ENCODE measurements around the gene ATP6V0D1.
"Not testable (repeated sequence)": the region's sequence is repeated elsewhere in the genome, so short reads cannot be mapped to it uniquely, and the experiment has no call there.

Gene ATP6V0D1

DNA sequence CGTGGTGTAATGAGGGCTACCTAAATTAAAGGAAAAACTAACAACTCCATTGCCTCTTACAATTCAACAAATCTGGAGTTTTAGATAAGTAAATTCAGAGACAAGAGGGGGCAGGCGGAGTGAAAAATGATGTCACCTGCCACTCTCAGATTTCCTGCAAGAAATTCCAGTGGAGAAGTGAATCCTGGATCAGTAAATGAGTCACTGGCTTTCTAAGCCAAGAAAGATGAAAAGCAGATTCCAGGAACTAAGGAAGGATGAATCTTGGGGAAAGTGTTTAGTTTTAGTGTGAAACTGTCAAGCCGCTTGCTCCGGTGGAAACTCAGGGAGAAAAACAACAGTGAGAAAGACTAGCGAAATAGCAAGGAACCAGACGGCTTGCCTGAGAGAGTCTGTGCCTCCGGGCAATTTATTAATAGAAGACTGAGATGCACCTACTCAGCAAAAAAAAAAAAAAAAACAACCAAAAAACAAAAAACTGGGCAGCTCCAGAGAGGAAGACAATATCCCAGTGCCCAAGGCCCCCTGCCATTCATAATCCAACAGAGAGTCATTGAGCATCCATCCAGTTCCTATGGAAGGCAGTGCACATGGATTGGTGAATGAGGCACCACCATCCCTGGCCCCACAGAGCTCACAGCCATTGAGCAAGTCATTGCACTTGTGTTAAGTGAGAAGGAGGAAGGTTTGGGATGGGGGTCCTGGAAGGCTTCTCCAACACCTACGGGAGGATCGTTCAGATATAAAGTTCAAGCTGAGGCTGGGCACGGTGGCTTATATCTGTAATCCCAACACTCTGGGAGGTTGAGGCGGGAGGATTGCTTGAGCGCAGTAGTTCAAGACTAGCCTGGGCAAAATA is 35.6 kb upstream of the ATP6V0D1 start:
- Histone ChIP-seq H3K27ac (ENCODE audit: low read depth, low read length, poor library complexity, severe bottlenecking) (no peak overlapping the region), H4K20me1 (ENCODE audit: insufficient read depth, low read length) (no peaks in the 10 kb centered on the region), H3K4me1 (ENCODE audit: insufficient read depth, low read length, severe bottlenecking) (peaks cover 25% of the 10 kb centered on the region), H3K36me3 (ENCODE audit: insufficient read depth, low read length) (no peaks in the 10 kb centered on the region), H3K4me3 (ENCODE audit: low read depth, low read length, poor library complexity, severe bottlenecking) (no peak overlapping the region), H3K9ac (ENCODE audit: low read length) (no peak overlapping the region), H3K9me2 (ENCODE audit: low read depth, low read length) (no peaks in the 10 kb centered on the region), H3K9me3 (ENCODE audit: low read length) (no peaks in the 10 kb centered on the region), H3F3A (ENCODE audit: insufficient read depth, low read length) (no peaks in the 10 kb centered on the region), H3K79me2 (ENCODE audit: insufficient read depth, low read length) (no peaks in the 10 kb centered on the region), H3K27me3 (ENCODE audit: insufficient read depth, low read length) (no peaks in the 10 kb centered on the region; the same call in 1 of the 2 replicates), H2AFZ (ENCODE audit: low read length) (no peak overlapping the region), H3K4me2 (ENCODE audit: low read length) (no peak overlapping the region)
- TF ChIP-seq, protein P1, sequence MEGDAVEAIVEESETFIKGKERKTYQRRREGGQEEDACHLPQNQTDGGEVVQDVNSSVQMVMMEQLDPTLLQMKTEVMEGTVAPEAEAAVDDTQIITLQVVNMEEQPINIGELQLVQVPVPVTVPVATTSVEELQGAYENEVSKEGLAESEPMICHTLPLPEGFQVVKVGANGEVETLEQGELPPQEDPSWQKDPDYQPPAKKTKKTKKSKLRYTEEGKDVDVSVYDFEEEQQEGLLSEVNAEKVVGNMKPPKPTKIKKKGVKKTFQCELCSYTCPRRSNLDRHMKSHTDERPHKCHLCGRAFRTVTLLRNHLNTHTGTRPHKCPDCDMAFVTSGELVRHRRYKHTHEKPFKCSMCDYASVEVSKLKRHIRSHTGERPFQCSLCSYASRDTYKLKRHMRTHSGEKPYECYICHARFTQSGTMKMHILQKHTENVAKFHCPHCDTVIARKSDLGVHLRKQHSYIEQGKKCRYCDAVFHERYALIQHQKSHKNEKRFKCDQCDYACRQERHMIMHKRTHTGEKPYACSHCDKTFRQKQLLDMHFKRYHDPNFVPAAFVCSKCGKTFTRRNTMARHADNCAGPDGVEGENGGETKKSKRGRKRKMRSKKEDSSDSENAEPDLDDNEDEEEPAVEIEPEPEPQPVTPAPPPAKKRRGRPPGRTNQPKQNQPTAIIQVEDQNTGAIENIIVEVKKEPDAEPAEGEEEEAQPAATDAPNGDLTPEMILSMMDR (IDR thresholded peaks at IDR 0.05; ENCODE audit: low read length) = no peak
- no peak for TF ChIP-seq EZH2 (IDR thresholded peaks at IDR 0.05; ENCODE audit: borderline replicate concordance, low read length)

DNA sequence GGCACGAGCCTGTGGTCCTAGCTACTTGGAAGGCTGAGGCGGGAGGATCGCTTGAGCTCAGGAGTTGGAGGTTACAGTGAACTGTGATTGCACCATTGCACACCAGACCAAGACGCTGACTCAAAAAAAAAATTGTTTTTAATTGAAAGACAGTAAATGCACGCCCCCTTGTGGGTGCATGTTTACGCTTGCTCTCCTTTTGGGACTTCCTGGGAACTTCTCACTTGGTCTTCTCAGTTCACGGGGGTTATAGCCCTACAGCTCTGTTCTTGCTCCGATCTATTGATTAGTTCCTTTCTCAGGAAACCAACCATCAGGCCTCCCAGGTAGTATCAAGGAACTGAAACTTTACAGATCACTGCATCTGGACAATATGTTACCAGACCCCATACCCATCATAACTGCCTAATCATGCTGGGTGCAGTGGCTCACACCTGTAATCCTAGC is 33.4 kb upstream of the ATP6V0D1 start:
- H3K9me2 ChIP-seq (ENCODE audit: low read depth, low read length) = no peaks in the 10 kb centered on the region
- no peaks in the 10 kb centered on the region for H4K20me1 ChIP-seq (ENCODE audit: insufficient read depth, low read length)
- no peak overlapping the region for H3K4me3 ChIP-seq (ENCODE audit: low read depth, low read length, poor library complexity, severe bottlenecking)
- no peak overlapping the region for H2AFZ ChIP-seq (ENCODE audit: low read length)
- H3K9ac ChIP-seq (ENCODE audit: low read length) = no peak overlapping the region
- no peaks in the 10 kb centered on the region for H3K9me3 ChIP-seq (ENCODE audit: low read length)
- H3F3A ChIP-seq (ENCODE audit: insufficient read depth, low read length) = no peaks in the 10 kb centered on the region
- H3K27me3 ChIP-seq (ENCODE audit: insufficient read depth, low read length) = no peaks in the 10 kb centered on the region; the same call in 1 of the 2 replicates
- H3K27ac ChIP-seq (ENCODE audit: low read depth, low read length, poor library complexity, severe bottlenecking) = no peak overlapping the region
- H3K36me3 ChIP-seq (ENCODE audit: insufficient read depth, low read length) = no peaks in the 10 kb centered on the region
- H3K4me1 ChIP-seq (ENCODE audit: insufficient read depth, low read length, severe bottlenecking) = peaks cover 21% of the 10 kb centered on the region
- no peaks in the 10 kb centered on the region for H3K79me2 ChIP-seq (ENCODE audit: insufficient read depth, low read length)
- no peak overlapping the region for H3K4me2 ChIP-seq (ENCODE audit: low read length)
- no peak for TF ChIP-seq EZH2 (IDR thresholded peaks at IDR 0.05; ENCODE audit: borderline replicate concordance, low read length)
- TF ChIP-seq, protein P1 (IDR thresholded peaks at IDR 0.05; ENCODE audit: low read length) = peak; percentile 62; the same call in 1 of the 2 replicates

DNA sequence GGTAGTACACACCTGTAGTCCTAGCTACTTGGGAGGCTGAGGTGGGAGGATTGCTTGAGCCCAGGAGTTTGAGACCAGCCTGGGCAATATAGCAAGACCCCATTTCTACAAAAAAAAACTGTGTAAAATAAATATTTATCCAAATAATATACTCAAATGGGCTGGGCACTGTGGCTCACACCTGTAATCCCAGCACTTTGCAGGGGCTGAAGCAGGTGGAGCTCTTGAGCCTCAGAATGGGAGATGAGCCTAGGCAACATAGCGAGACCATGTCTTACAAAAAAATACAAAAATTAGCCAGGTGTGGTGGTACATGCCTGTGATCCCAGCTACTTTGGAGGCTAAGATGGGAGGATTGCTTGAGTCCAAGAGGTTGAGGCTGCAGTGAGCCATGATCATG is 32.9 kb upstream of the ATP6V0D1 start:
- not testable (repeated sequence) for H2AFZ ChIP-seq (ENCODE audit: low read length); H3K9ac ChIP-seq (ENCODE audit: low read length); H3F3A ChIP-seq (ENCODE audit: insufficient read depth, low read length); H3K27me3 ChIP-seq (ENCODE audit: insufficient read depth, low read length); H3K4me2 ChIP-seq (ENCODE audit: low read length); H3K9me3 ChIP-seq (ENCODE audit: low read length); H3K9me2 ChIP-seq (ENCODE audit: low read depth, low read length); H3K27ac ChIP-seq (ENCODE audit: low read depth, low read length, poor library complexity, severe bottlenecking); H3K79me2 ChIP-seq (ENCODE audit: insufficient read depth, low read length); H3K36me3 ChIP-seq (ENCODE audit: insufficient read depth, low read length); H4K20me1 ChIP-seq (ENCODE audit: insufficient read depth, low read length); H3K4me3 ChIP-seq (ENCODE audit: low read depth, low read length, poor library complexity, severe bottlenecking)
- H3K4me1 ChIP-seq (ENCODE audit: insufficient read depth, low read length, severe bottlenecking) = peaks cover 21% of the 10 kb centered on the region

DNA sequence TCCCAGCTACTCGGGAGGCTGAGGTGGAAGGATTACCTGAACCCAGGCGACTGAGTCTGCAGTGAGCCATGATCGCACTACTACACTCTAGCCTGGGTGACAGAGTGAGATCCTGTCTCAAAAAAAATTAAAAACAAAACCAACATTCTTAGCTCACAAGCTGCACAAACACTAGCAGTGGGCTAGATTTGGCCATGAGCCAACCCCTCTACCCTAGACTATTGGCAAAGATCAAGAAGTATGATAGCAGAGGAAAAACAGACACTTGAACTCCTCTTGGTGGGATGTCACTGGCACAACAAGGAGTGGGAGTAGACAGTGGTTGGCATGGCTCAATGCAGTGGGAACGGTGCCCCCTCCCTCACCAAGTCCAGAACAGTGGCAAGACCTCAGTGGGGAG is 28.1 kb upstream of the ATP6V0D1 start:
- Histone ChIP-seq H3K9me3 (ENCODE audit: low read length) (no peaks in the 10 kb centered on the region), H3K27ac (ENCODE audit: low read depth, low read length, poor library complexity, severe bottlenecking) (no peak overlapping the region), H4K20me1 (ENCODE audit: insufficient read depth, low read length) (no peaks in the 10 kb centered on the region), H3K9me2 (ENCODE audit: low read depth, low read length) (no peaks in the 10 kb centered on the region), H3K4me1 (ENCODE audit: insufficient read depth, low read length, severe bottlenecking) (peaks cover 8% of the 10 kb centered on the region), H3K4me2 (ENCODE audit: low read length) (no peak overlapping the region), H3K4me3 (ENCODE audit: low read depth, low read length, poor library complexity, severe bottlenecking) (no peak overlapping the region), H3F3A (ENCODE audit: insufficient read depth, low read length) (no peaks in the 10 kb centered on the region), H2AFZ (ENCODE audit: low read length) (no peak overlapping the region), H3K27me3 (ENCODE audit: insufficient read depth, low read length) (no peaks in the 10 kb centered on the region), H3K9ac (ENCODE audit: low read length) (no peak overlapping the region), H3K79me2 (ENCODE audit: insufficient read depth, low read length) (no peaks in the 10 kb centered on the region), H3K36me3 (ENCODE audit: insufficient read depth, low read length) (no peaks in the 10 kb centered on the region)
- TF ChIP-seq, protein P1 (IDR thresholded peaks at IDR 0.05; ENCODE audit: low read length) = no peak
- no peak for TF ChIP-seq EZH2 (IDR thresholded peaks at IDR 0.05; ENCODE audit: borderline replicate concordance, low read length)
